Omental fat pad (tissue), 4 donors: ENCODE measurements around the gene RPTN. TPM values are rescaled to one million over a fixed set of nuclear protein-coding genes. Genes with fewer than 3 reads are reported as not detected.
"Not testable (repeated sequence)": the region's sequence is repeated elsewhere in the genome, so short reads cannot be mapped to it uniquely, and the experiment has no call there.

Experiments
- ATAC-seq: fragments of 150-250 bp; one replicate; pipeline ENCODE4 v1.9.1; 2016; ENCODE audit warnings: mild to moderate bottlenecking, moderate library complexity; ENCODE audit not compliant: low FRiP score
- DNase-seq: peaks from one replicate; pipeline ENCODE4 v3.0.0-alpha.2; 2019; ENCODE audit warnings: low spot score
- total RNA-seq, 4 donors: library from RNA; depleted of rRNA; stranded (reverse); fragments of >200 nt; gene quantifications; one replicate each; pipeline ENCODE4 v1.1.0, GENCODE V29; 2016
- TF ChIP-seq, protein P1 (sequence below), 3 donors: fragments of 450-650 bp; IDR thresholded peaks; one replicate each; pipeline ENCODE4 v1.5.1; 2016 to 2017; ENCODE audit warnings: antibody characterized with exemption in 3 of 3, mild to moderate bottlenecking in 3 of 3, moderate library complexity in 2 of 3

Gene RPTN
- total RNA-seq, 4 donors from 2014 or later: not detected

DNA sequence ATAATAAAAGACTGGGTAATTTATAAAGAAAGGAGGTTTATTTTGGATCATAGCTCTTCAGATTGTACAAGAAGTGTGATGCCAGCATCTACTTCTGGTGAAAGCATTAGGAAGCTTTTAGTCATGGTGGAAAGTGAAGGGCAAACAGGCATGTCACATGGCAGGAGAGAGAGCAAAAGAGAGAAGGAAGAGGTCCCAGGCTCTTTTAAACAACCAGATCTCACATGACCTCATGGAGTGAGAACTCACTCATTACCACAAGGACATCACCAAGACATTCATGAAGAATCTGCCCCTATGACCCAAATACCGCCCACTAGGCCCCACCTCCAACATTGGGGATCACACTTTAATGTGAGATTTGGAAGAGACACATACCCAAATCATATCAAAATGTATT, 10.0 kb downstream of the RPTN start:
- TF ChIP-seq, protein P1, sequence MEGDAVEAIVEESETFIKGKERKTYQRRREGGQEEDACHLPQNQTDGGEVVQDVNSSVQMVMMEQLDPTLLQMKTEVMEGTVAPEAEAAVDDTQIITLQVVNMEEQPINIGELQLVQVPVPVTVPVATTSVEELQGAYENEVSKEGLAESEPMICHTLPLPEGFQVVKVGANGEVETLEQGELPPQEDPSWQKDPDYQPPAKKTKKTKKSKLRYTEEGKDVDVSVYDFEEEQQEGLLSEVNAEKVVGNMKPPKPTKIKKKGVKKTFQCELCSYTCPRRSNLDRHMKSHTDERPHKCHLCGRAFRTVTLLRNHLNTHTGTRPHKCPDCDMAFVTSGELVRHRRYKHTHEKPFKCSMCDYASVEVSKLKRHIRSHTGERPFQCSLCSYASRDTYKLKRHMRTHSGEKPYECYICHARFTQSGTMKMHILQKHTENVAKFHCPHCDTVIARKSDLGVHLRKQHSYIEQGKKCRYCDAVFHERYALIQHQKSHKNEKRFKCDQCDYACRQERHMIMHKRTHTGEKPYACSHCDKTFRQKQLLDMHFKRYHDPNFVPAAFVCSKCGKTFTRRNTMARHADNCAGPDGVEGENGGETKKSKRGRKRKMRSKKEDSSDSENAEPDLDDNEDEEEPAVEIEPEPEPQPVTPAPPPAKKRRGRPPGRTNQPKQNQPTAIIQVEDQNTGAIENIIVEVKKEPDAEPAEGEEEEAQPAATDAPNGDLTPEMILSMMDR (IDR thresholded peaks at IDR 0.05): no peak

DNA sequence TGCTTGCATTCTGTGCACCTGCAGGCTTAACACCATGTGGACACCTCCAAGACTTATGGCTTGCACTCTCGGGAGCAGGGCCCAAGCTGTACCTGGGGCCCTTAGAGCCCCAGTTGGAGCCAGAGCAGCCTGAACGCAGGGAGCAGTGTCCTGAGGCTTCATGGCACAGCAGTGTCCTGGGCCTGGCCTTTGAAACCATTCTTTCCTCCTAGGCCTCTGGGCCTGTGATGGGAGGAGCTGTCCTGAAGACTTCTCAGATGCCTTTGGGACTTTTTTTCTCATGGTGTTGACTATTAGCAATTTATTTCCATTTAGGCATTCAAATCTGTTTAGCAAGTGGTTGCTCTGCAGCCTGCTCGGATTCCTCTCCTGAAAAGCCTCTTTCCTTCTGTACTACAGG, 11.0 kb downstream of the RPTN start:
- ATAC-seq: no peak
- no peak for DNase-seq
- TF ChIP-seq, protein P1 (IDR thresholded peaks at IDR 0.05): no peak

More for the DNA sequence above, 10.0 kb downstream of the RPTN start:
- DNase-seq (no peak), ATAC-seq (no peak)

DNA sequence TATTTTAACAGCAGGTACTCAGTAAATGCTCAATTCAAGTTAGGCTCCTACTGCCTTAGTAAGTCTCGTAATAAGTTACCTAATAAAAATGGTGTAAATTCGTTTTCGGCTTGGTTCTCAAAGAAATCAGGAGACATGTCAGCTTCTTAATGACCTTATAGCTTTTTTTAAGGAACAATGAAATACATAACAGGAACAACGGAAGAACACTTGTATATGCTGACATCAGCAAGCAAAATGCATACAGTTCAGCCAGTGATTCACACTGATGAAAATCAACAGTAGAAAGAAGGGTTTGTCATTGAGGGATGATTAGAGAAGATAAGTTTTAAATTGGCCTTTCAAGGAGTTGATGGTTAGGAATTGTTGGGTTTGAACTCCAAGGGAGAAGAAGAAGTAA, 13.3 kb downstream of the RPTN start:
- ATAC-seq (no peak), DNase-seq (no peak)

DNA sequence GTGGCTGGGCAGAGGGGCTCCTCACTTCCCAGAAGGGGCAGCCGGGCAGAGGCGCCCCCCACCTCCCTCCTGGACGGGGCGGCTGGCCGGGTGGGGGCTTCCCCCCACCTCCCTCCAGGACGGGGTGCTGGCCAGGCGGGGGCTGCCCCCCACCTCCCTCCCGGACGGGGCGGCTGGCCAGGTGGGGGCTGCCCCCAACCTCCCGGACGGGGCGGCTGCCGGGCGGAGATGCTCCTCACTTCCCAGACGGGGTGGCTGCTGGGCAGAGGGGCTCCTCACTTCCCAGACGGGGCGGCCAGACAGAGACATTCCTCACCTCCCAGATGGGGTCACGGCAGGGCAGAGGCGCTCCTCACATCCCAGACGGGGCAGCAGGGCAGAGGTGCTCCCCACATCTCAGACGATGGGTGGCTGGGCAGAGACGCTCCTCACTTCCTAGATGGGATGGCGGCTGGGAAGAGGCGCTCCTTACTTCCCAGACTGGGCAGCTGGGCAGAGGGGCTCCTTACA, 14.3 kb downstream of the RPTN start:
- not testable (repeated sequence) for ATAC-seq, DNase-seq

More for the DNA sequence above, 13.3 kb downstream of the RPTN start:
- TF ChIP-seq, protein P1 (IDR thresholded peaks at IDR 0.05): no peak

DNA sequence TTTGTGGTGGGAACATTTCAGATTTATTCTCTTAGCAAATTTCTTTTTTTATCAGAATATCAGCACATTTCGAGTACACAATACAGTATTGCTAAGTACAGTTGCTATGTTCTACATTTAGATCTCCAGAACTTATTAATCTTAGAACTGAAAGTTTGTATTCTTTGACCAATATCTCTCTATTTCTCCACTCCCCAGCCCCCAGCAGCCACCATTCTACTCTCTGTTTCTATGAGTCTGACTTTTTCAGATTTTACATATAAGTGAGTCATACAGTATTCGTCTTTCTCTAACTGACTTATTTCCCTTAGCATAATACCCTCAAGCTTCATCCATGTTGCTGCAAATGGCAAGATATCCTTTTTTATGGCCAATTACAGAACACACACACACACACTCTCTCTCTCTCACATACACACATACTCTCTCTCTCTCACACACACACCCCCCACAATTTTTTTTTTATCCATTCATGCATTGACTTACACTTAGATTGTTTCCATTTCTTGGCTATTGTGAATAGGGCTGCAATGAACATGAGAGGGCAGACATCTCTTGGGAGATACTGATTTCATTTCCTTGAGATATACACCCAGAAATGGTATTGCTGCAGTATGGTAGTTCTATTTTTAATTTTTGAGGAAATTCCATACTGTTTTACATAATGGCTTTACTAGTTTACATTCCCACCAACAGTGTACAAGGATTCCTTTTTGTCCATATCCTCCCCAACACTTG, 15.7 kb downstream of the RPTN start:
- TF ChIP-seq, protein P1 (IDR thresholded peaks at IDR 0.05): no peak
- ATAC-seq (no peak), DNase-seq (no peak)

DNA sequence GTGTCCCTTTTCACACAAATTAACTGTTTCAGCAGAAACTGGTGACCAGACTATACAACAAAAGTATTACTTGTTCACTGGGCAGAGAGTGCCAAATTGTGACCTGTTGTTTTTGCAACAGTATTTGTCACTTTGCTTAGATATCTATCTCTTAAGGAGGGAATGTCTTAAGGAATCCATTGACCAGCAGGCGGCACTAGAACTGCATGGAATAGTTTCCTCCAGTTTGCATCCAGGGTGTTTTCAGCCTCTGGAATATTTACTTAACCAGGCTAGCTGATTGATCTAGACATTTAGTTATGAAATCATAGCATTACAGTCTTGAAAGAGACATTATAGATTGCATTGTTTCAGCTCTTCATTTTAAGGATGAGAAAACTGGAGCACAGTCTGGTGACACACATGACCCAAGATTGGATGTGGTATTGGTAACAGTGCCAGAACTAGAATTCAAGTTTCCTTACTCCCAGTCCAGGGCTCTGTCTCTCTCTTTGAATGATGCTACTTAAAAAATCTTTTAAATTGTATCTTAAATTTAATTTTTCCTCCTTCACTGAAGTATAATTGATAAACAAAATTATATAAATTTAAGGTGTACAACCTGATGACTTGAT, 16.9 kb downstream of the RPTN start:
- TF ChIP-seq, protein P1 (IDR thresholded peaks at IDR 0.05): peak in 1 of 3 donors; percentile 82
- DNase-seq (peak; percentile 63), ATAC-seq (no peak)

DNA sequence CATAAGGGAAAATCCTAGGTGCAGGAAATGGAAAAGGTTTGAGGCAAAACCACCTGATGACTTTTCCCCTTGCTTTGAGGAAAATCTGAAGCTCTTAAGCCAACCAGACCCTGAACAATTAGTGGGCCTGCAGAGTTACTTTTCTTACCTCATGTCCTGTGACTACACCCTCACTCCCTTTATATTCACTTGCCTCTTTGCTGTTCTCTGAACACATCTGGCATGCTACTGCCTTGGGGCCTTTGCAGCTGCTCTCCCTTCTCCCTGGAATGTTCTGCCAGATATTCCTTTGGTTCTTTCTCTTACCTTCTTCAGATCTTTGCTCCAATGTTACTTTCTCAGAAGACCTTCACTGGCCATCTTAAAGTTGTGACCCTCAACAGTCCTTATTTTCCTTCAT, 21.8 kb downstream of the RPTN start:
- ATAC-seq (no peak), DNase-seq (no peak)
- TF ChIP-seq, protein P1 (IDR thresholded peaks at IDR 0.05): no peak
